ENCODE results near the gene C20orf173. TPM values are rescaled to one million over a fixed set of nuclear protein-coding genes. Genes with fewer than 3 reads are reported as not detected.

The C20orf173 gene
- total RNA-seq, 1 experiment from 2014 or later: not detected

- TF ChIP-seq, protein P1, sequence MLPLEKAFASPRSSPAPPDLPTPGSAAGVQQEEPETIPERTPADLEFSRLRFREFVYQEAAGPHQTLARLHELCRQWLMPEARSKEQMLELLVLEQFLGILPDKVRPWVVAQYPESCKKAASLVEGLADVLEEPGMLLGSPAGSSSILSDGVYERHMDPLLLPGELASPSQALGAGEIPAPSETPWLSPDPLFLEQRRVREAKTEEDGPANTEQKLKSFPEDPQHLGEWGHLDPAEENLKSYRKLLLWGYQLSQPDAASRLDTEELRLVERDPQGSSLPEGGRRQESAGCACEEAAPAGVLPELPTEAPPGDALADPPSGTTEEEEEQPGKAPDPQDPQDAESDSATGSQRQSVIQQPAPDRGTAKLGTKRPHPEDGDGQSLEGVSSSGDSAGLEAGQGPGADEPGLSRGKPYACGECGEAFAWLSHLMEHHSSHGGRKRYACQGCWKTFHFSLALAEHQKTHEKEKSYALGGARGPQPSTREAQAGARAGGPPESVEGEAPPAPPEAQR (CRISPR knock-in tag; IDR thresholded peaks at IDR 0.05): no peak
- TF ChIP-seq TEAD4 (CRISPR knock-in tag; IDR thresholded peaks at IDR 0.05) (no peak), E2F5 (CRISPR knock-in tag; IDR thresholded peaks at IDR 0.05) (no peak), RELA (CRISPR knock-in tag; IDR thresholded peaks at IDR 0.05; ENCODE audit: borderline replicate concordance) (no peak), ZNF232 (CRISPR knock-in tag; IDR thresholded peaks at IDR 0.05) (no peak)
- TF ChIP-seq, protein P2, sequence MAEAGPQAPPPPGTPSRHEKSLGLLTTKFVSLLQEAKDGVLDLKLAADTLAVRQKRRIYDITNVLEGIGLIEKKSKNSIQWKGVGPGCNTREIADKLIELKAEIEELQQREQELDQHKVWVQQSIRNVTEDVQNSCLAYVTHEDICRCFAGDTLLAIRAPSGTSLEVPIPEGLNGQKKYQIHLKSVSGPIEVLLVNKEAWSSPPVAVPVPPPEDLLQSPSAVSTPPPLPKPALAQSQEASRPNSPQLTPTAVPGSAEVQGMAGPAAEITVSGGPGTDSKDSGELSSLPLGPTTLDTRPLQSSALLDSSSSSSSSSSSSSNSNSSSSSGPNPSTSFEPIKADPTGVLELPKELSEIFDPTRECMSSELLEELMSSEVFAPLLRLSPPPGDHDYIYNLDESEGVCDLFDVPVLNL (CRISPR knock-in tag; IDR thresholded peaks at IDR 0.05; ENCODE audit: borderline replicate concordance, low read depth): no peak
Observed at GRCh38 chr20:35506179-35506578, 23.3 kb downstream of the C20orf173 start (continued).

DNA sequence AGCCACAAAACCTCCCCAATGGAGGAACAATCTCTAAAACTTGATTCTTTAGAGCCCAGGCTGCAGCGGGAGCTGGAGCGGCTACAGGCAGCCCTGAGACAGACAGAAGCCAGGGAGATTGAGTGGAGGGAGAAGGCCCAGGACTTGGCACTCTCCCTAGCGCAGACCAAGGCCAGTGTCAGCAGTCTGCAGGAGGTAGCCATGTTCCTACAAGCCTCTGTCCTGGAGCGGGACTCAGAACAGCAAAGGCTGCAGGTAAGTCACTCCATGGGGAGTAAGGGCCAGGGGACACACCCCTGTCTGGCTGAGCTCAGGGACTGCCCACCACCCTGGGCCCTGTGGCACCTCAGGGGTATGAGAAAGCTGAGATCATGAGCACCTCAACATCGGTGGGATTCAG is 24.7 kb downstream of the C20orf173 start:
- TF ChIP-seq JUN (CRISPR knock-in tag; IDR thresholded peaks at IDR 0.05): no peak
- no peak for TF ChIP-seq ZNF423 (CRISPR knock-in tag; IDR thresholded peaks at IDR 0.05)
- no peak for TF ChIP-seq SP1 (CRISPR knock-in tag; conservative IDR thresholded peaks at IDR 0.05)
- TF ChIP-seq ZBTB43 (CRISPR knock-in tag; IDR thresholded peaks at IDR 0.05): no peak
- TF ChIP-seq ESRRA (CRISPR knock-in tag; IDR thresholded peaks at IDR 0.05; ENCODE audit: borderline replicate concordance): no peak
- TF ChIP-seq RORB (CRISPR knock-in tag; IDR thresholded peaks at IDR 0.05): no peak
- no peak for TF ChIP-seq USF2 (CRISPR knock-in tag; IDR thresholded peaks at IDR 0.05)
- H3K4me1 Mint-ChIP-seq: no peaks in the 10 kb centered on the region
- no peaks in the 10 kb centered on the region for H3K9me3 Mint-ChIP-seq
- DNase-seq (ENCODE audit: low spot score) (no peak), ATAC-seq (no peak)
- peaks cover 61% of the 10 kb centered on the region for H3K36me3 Mint-ChIP-seq
- H3K27ac Mint-ChIP-seq: no peak overlapping the region
- ChIA-PET POLR2A (interaction anchor here (0.7 kb wide), 1 partner anchor 35 kb away, joined by 3 read pairs; no protein-coding TSS in a partner anchor), CTCF (no interaction called here)
- no peak overlapping the region for H3K4me3 Mint-ChIP-seq
- H3K27me3 Mint-ChIP-seq (ENCODE audit: low read depth): no peaks in the 10 kb centered on the region

DNA sequence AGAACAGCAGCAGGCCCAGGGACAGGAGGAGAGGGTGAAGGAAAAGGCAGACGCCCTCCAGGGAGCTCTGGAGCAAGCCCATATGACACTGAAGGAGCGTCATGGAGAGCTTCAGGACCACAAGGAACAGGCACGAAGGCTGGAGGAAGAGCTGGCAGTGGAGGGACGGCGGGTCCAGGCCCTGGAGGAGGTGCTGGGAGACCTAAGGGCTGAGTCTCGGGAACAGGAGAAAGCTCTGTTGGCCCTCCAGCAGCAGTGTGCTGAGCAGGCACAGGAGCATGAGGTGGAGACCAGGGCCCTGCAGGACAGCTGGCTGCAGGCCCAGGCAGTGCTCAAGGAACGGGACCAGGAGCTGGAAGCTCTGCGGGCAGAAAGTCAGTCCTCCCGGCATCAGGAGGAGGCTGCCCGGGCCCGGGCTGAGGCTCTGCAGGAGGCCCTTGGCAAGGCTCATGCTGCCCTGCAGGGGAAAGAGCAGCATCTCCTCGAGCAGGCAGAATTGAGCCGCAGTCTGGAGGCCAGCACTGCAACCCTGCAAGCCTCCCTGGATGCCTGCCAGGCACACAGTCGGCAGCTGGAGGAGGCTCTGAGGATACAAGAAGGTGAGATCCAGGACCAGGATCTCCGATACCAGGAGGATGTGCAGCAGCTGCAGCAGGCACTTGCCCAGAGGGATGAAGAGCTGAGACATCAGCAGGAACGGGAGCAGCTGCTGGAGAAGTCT is 25.5 kb downstream of the C20orf173 start:
- no peak for DNase-seq (ENCODE audit: low spot score)
- Mint-ChIP-seq H3K4me3 (no peak overlapping the region), H3K27me3 (ENCODE audit: low read depth) (no peaks in the 10 kb centered on the region), H3K27ac (no peak overlapping the region), H3K4me1 (no peaks in the 10 kb centered on the region), H3K36me3 (peaks cover 62% of the 10 kb centered on the region), H3K9me3 (no peaks in the 10 kb centered on the region)
- no peak for ATAC-seq
- CTCF ChIA-PET: no interaction called here
- POLR2A ChIA-PET: no interaction called here
- TF ChIP-seq FOXJ3 (CRISPR knock-in tag; IDR thresholded peaks at IDR 0.05; ENCODE audit: borderline replicate concordance) (no peak), ZNF396 (CRISPR knock-in tag; IDR thresholded peaks at IDR 0.05; ENCODE audit: borderline replicate concordance) (no peak), TEAD4 (CRISPR knock-in tag; IDR thresholded peaks at IDR 0.05) (no peak), OVOL2 (CRISPR knock-in tag; IDR thresholded peaks at IDR 0.05; ENCODE audit: borderline replicate concordance) (no peak), ZNF263 (CRISPR knock-in tag; IDR thresholded peaks at IDR 0.05; ENCODE audit: low read depth) (no peak), KAT7 (CRISPR knock-in tag; IDR thresholded peaks at IDR 0.05; ENCODE audit: borderline replicate concordance) (no peak), ZNF317 (CRISPR knock-in tag; IDR thresholded peaks at IDR 0.05; ENCODE audit: borderline replicate concordance, low read depth) (no peak), RORB (CRISPR knock-in tag; IDR thresholded peaks at IDR 0.05) (no peak), NR1H2 (CRISPR knock-in tag; IDR thresholded peaks at IDR 0.05) (no peak), ARID4B (CRISPR knock-in tag; IDR thresholded peaks at IDR 0.05; ENCODE audit: borderline replicate concordance) (no peak), SOX15 (CRISPR knock-in tag; IDR thresholded peaks at IDR 0.05) (no peak), GTF2I (CRISPR knock-in tag; conservative IDR thresholded peaks at IDR 0.05) (no peak)
